Neural cell (in vitro differentiated cells): Measurements from ENCODE around the gene PRKCE. TPM values are rescaled to one million over a fixed set of nuclear protein-coding genes. Genes with fewer than 3 reads are reported as not detected.

Source experiments
- H2AFZ ChIP-seq: fragments of 200-600, 300-800 bp; sonication (generic), shearing (Covaris generic); 2 replicates; pipeline ENCODE4 v1.6.0; 2014; ENCODE audit warnings: low read depth, mild to moderate bottlenecking, antibody characterized with exemption, low read length, moderate library complexity
- H3F3A ChIP-seq: fragments of 200-600 bp; shearing (Covaris generic); 2 replicates; pipeline ENCODE4 v1.6.1; 2016; ENCODE audit warnings: mild to moderate bottlenecking, moderate library complexity, mixed read lengths, antibody characterized with exemption, low read length; ENCODE audit not compliant: insufficient read depth, poor library complexity, severe bottlenecking
- H3K27ac ChIP-seq: fragments of 200-600, 300-800 bp; sonication (generic), shearing (Covaris generic); 2 replicates; pipeline ENCODE4 v1.5.1; 2014; ENCODE audit warnings: mild to moderate bottlenecking, low read length, moderate library complexity
- H3K27me3 ChIP-seq: fragments of 300-800, 200-600 bp; sonication (generic), shearing (Covaris generic); 2 replicates; pipeline ENCODE4 v1.6.0; 2014; ENCODE audit warnings: mild to moderate bottlenecking, low read depth, low read length, moderate library complexity; ENCODE audit not compliant: insufficient read depth
- H3K36me3 ChIP-seq: fragments of 300-800, 200-600 bp; sonication (generic), shearing (Covaris generic); 2 replicates; pipeline ENCODE4 v1.5.1; 2014; ENCODE audit warnings: mild to moderate bottlenecking, antibody characterized with exemption, low read length, moderate library complexity; ENCODE audit not compliant: insufficient read depth
- H3K4me2 ChIP-seq: fragments of 300-800, 200-600 bp; sonication (generic), shearing (Covaris generic); 2 replicates; pipeline ENCODE4 v1.6.0; 2014; ENCODE audit warnings: mild to moderate bottlenecking, low read length
- H3K4me3 ChIP-seq: fragments of 300-800, 200-600 bp; sonication (generic), shearing (Covaris generic); 2 replicates; pipeline ENCODE4 v1.5.1; 2014; ENCODE audit warnings: mild to moderate bottlenecking, low read length, moderate library complexity
- H3K79me2 ChIP-seq: fragments of 200-600 bp; shearing (Covaris generic); replicated peaks from 2 replicates; pipeline ENCODE4 v1.6.0; 2014; ENCODE audit warnings: mild to moderate bottlenecking, low read length, moderate library complexity; ENCODE audit not compliant: insufficient read depth
- H3K9ac ChIP-seq: fragments of 300-800, 200-600 bp; sonication (generic), shearing (Covaris generic); 2 replicates; pipeline ENCODE4 v1.6.1; 2016; ENCODE audit warnings: mild to moderate bottlenecking, low read length, mixed read lengths
- H3K9me2 ChIP-seq: fragments of 200-600 bp; shearing (Covaris generic); 2 replicates; pipeline ENCODE4 v1.6.1; 2016; ENCODE audit warnings: mild to moderate bottlenecking, low read length, mixed read lengths; ENCODE audit not compliant: insufficient read depth
- H3K9me3 ChIP-seq: fragments of 200-600, 300-800 bp; sonication (generic), shearing (Covaris generic); 2 replicates; pipeline ENCODE4 v1.6.1; 2016; ENCODE audit warnings: mild to moderate bottlenecking, mixed run types, low read length, moderate library complexity, mixed read lengths
- H4K20me1 ChIP-seq: fragments of 200-600 bp; shearing (Covaris generic); 2 replicates; pipeline ENCODE4 v1.6.1; 2016; ENCODE audit warnings: mild to moderate bottlenecking, mixed run types; ENCODE audit not compliant: insufficient read depth
- CTCF ChIP-seq: fragments of 450-650 bp; IDR thresholded peaks from 2 replicates; pipeline ENCODE4 v1.5.1; 2014; ENCODE audit warnings: antibody characterized with exemption, mild to moderate bottlenecking, moderate library complexity; ENCODE audit not compliant: poor library complexity, severe bottlenecking
- EP300 ChIP-seq: fragments of 450-650 bp; conservative IDR thresholded peaks from 2 replicates; pipeline ENCODE4 v1.6.1; 2014; ENCODE audit warnings: antibody characterized with exemption, mild to moderate bottlenecking, moderate library complexity; ENCODE audit not compliant: poor library complexity, severe bottlenecking
- EZH2 ChIP-seq: fragments of 200-600, 300-800 bp; shearing (Covaris generic), sonication (generic); IDR thresholded peaks from 2 replicates; pipeline ENCODE4 v1.6.1; 2014; ENCODE audit warnings: antibody characterized with exemption, low read length, borderline replicate concordance, mild to moderate bottlenecking; ENCODE audit not compliant: insufficient read depth, poor library complexity, severe bottlenecking
- MXI1 ChIP-seq: fragments of 450-650 bp; conservative IDR thresholded peaks from 2 replicates; pipeline ENCODE4 v1.6.1; 2014; ENCODE audit warnings: antibody characterized with exemption, mild to moderate bottlenecking; ENCODE audit not compliant: poor library complexity, severe bottlenecking
- POLR2AphosphoS5 ChIP-seq: IDR thresholded peaks from 2 replicates; pipeline ENCODE4 v1.6.1; 2012
- RAD21 ChIP-seq: fragments of 450-650 bp; conservative IDR thresholded peaks from 2 replicates; pipeline ENCODE4 v1.6.1; 2014; ENCODE audit warnings: antibody characterized with exemption, mild to moderate bottlenecking, moderate library complexity
- SMC3 ChIP-seq: fragments of 450-650 bp; conservative IDR thresholded peaks from 2 replicates; pipeline ENCODE4 v1.6.1; 2014; ENCODE audit warnings: antibody characterized with exemption, mild to moderate bottlenecking, moderate library complexity; ENCODE audit not compliant: poor library complexity
- TAF1 ChIP-seq: IDR thresholded peaks from 2 replicates; pipeline ENCODE4 v1.6.1; 2012; ENCODE audit warnings: low read depth
- polyA plus RNA-seq: library from polyadenylated mRNA; depleted of rRNA; stranded (reverse); fragments of >200 nt; gene quantifications from 2 replicates; pipeline ENCODE4 v1.2.3, GENCODE V29; 2014
- TF ChIP-seq, protein P1 (sequence below): IDR thresholded peaks from 2 replicates; pipeline ENCODE4 v1.6.1; 2012; ENCODE audit warnings: borderline replicate concordance

PRKCE gene
- polyA plus RNA-seq, 1 donor from 2014 or later = 5.4 TPM

DNA sequence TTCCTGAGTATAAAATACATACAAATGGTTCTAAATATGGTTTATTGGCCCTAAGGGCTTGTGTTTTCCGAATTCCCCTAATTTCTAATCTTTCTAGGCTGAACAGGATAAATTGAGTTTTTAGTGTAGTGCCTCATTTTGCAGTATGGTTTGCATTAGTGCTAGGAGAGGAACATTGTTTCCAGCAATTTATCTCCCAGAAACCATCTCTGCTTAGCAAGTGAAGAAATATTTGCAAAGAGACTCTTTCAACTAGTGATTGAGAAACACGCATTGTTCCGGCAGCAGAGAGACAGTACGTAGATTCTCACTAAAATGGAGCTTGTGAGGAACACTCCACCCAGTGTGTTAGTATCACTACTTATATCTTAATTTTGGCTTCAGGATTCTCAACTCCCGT lies 468.0 kb downstream of the PRKCE start:
- no peaks in the 10 kb centered on the region for H3K27me3 ChIP-seq
- no peaks in the 10 kb centered on the region for H3K79me2 ChIP-seq
- no peak overlapping the region for H3K27ac ChIP-seq
- H3K36me3 ChIP-seq = no peaks in the 10 kb centered on the region
- H3F3A ChIP-seq = no peaks in the 10 kb centered on the region
- H3K9ac ChIP-seq = no peak overlapping the region
- H3K4me2 ChIP-seq = no peak overlapping the region
- H3K9me2 ChIP-seq = no peaks in the 10 kb centered on the region
- H3K9me3 ChIP-seq = no peaks in the 10 kb centered on the region
- H4K20me1 ChIP-seq = no peaks in the 10 kb centered on the region
- TF ChIP-seq TAF1 = no peak
- no peak overlapping the region for H3K4me3 ChIP-seq
- no peak overlapping the region for H2AFZ ChIP-seq

GRCh38 chr2:46120792-46121555 lies 469.5 kb downstream of the PRKCE start:
- no peaks in the 10 kb centered on the region for H3K9me3 ChIP-seq

More at GRCh38 chr2:46120792-46121555, 469.5 kb downstream of the PRKCE start:
- Histone ChIP-seq H3K4me2 (no peak overlapping the region), H4K20me1 (no peaks in the 10 kb centered on the region), H3K27me3 (no peaks in the 10 kb centered on the region), H3F3A (no peaks in the 10 kb centered on the region), H3K9ac (no peak overlapping the region), H3K4me3 (no peak overlapping the region), H2AFZ (no peak overlapping the region), H3K9me2 (no peaks in the 10 kb centered on the region), H3K36me3 (no peaks in the 10 kb centered on the region), H3K79me2 (no peaks in the 10 kb centered on the region), H3K27ac (no peak overlapping the region)
- TF ChIP-seq POLR2AphosphoS5 = no peak
- no peak for TF ChIP-seq RAD21
- no peak for TF ChIP-seq TAF1
- no peak for TF ChIP-seq SMC3
- no peak for TF ChIP-seq MXI1
- TF ChIP-seq EZH2 = no peak
- TF ChIP-seq EP300 = no peak
- TF ChIP-seq CTCF = no peak
- TF ChIP-seq, protein P1, sequence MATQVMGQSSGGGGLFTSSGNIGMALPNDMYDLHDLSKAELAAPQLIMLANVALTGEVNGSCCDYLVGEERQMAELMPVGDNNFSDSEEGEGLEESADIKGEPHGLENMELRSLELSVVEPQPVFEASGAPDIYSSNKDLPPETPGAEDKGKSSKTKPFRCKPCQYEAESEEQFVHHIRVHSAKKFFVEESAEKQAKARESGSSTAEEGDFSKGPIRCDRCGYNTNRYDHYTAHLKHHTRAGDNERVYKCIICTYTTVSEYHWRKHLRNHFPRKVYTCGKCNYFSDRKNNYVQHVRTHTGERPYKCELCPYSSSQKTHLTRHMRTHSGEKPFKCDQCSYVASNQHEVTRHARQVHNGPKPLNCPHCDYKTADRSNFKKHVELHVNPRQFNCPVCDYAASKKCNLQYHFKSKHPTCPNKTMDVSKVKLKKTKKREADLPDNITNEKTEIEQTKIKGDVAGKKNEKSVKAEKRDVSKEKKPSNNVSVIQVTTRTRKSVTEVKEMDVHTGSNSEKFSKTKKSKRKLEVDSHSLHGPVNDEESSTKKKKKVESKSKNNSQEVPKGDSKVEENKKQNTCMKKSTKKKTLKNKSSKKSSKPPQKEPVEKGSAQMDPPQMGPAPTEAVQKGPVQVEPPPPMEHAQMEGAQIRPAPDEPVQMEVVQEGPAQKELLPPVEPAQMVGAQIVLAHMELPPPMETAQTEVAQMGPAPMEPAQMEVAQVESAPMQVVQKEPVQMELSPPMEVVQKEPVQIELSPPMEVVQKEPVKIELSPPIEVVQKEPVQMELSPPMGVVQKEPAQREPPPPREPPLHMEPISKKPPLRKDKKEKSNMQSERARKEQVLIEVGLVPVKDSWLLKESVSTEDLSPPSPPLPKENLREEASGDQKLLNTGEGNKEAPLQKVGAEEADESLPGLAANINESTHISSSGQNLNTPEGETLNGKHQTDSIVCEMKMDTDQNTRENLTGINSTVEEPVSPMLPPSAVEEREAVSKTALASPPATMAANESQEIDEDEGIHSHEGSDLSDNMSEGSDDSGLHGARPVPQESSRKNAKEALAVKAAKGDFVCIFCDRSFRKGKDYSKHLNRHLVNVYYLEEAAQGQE = no peak
